Uterus (tissue), 4 donors: ENCODE measurements around the gene PPP2R5B. TPM values are rescaled to one million over a fixed set of nuclear protein-coding genes. Genes with fewer than 3 reads are reported as not detected.

ENCODE experiments used
- DNase-seq, 2 donors: peaks; one replicate each; pipeline ENCODE4 v3.0.0-alpha.2; 2019 to 2020
- H3K27ac ChIP-seq, 2 donors: fragments of 200-600 bp; sonication (generic); 1 replicate in 1 of 2; 2 replicates in 1 of 2; pipeline ENCODE4 v1.5.1; 2016 to 2018
- H3K27me3 ChIP-seq, 2 donors: fragments of 200-600 bp; sonication (generic); one replicate each; pipeline ENCODE4 v1.5.1; 2018 to 2019; ENCODE audit warnings: control low read depth in 1 of 2
- H3K36me3 ChIP-seq, 2 donors: fragments of 200-600 bp; sonication (generic); one replicate each; pipeline ENCODE4 v1.5.1; 2019; ENCODE audit warnings: control low read depth in 1 of 2
- H3K4me1 ChIP-seq, 2 donors: fragments of 200-600 bp; sonication (generic); one replicate each; pipeline ENCODE4 v1.5.1; 2018 to 2019; ENCODE audit warnings: control low read depth in 1 of 2
- H3K4me3 ChIP-seq, 2 donors: fragments of 200-600 bp; sonication (generic); 1 replicate in 1 of 2; 2 replicates in 1 of 2; pipeline ENCODE4 v1.5.1; 2018 to 2019; ENCODE audit warnings: mild to moderate bottlenecking in 1 of 2
- H3K9me3 ChIP-seq, 2 donors: fragments of 200-600 bp; sonication (generic); one replicate each; pipeline ENCODE4 v1.5.1; 2019; ENCODE audit warnings: control low read depth in 1 of 2
- CTCF ChIP-seq, 4 experiments: fragments of 200-600 bp in 2 of 4; fragments of 450-650 bp in 2 of 4; sonication (generic) in 2 of 4; IDR thresholded peaks; one replicate each; pipeline ENCODE4 v1.5.1; 2016 to 2019; ENCODE audit warnings: antibody characterized with exemption in 4 of 4, mild to moderate bottlenecking in 2 of 4, moderate library complexity in 1 of 4
- POLR2A ChIP-seq, 2 donors: fragments of 450-650 bp; IDR thresholded peaks; one replicate each; pipeline ENCODE4 v1.6.1; 2016; ENCODE audit warnings: antibody characterized with exemption in 2 of 2, mild to moderate bottlenecking in 1 of 2, moderate library complexity in 1 of 2
- intact Hi-C: fragments of 100-400 bp; cut with DNase I; formaldehyde crosslinking; loops from one replicate; pipeline ENCODE4 v1.15.1; 2023; ENCODE audit warnings: low total_unique reads
- total RNA-seq, 4 donors: library from RNA; depleted of rRNA in 3 of 4; stranded (reverse); fragments of >200 nt in 3 of 4; gene quantifications; one replicate each; pipeline versions ENCODE4 v1.1.0 to v1.2.4, GENCODE V29; 2014 to 2023
- donor health status: DM: yes; HTN: yes; CAD: no.

PPP2R5B gene
- total RNA-seq, 4 donors from 2014 or later: 6.7 to 23.4 (median 13.0) TPM

- H3K9me3 ChIP-seq: no peaks in the 10 kb centered on the region
- no peak for TF ChIP-seq POLR2A (IDR thresholded peaks at IDR 0.05)
- no peak for TF ChIP-seq CTCF (IDR thresholded peaks at IDR 0.05)
- no peak overlapping the region for H3K4me3 ChIP-seq
- no peaks in the 10 kb centered on the region for H3K36me3 ChIP-seq
- H3K4me1 ChIP-seq: no peaks in the 10 kb centered on the region
- no peak overlapping the region for H3K27ac ChIP-seq
- intact Hi-C loops: no loop called here
- H3K27me3 ChIP-seq: no peaks in the 10 kb centered on the region
- DNase-seq: peak; percentile 17 to 20
Observed at GRCh38 chr11:64926689-64927088, 2.2 kb downstream of the PPP2R5B start.

GRCh38 chr11:64928957-64929356 lies 4.5 kb downstream of the PPP2R5B start:
- H3K27ac ChIP-seq: no peak overlapping the region
- TF ChIP-seq POLR2A (IDR thresholded peaks at IDR 0.05): no peak
- TF ChIP-seq CTCF (IDR thresholded peaks at IDR 0.05): no peak
- no peaks in the 10 kb centered on the region for H3K27me3 ChIP-seq
- H3K4me1 ChIP-seq: no peaks in the 10 kb centered on the region
- DNase-seq: no peak
- H3K9me3 ChIP-seq: no peaks in the 10 kb centered on the region
- intact Hi-C loops: no loop called here
- no peaks in the 10 kb centered on the region for H3K36me3 ChIP-seq
- H3K4me3 ChIP-seq: no peak overlapping the region

GRCh38 chr11:64929625-64930024 lies 5.1 kb downstream of the PPP2R5B start:
- Histone ChIP-seq H3K9me3 (no peaks in the 10 kb centered on the region), H3K27ac (no peak overlapping the region), H3K36me3 (no peaks in the 10 kb centered on the region), H3K4me3 (no peak overlapping the region), H3K4me1 (no peaks in the 10 kb centered on the region), H3K27me3 (no peaks in the 10 kb centered on the region)
- no peak for TF ChIP-seq CTCF (IDR thresholded peaks at IDR 0.05)
- TF ChIP-seq POLR2A (IDR thresholded peaks at IDR 0.05): no peak
- intact Hi-C loops: no loop called here
- DNase-seq: no peak

- H3K27ac ChIP-seq: no peak overlapping the region
- no peaks in the 10 kb centered on the region for H3K27me3 ChIP-seq
- H3K9me3 ChIP-seq: no peaks in the 10 kb centered on the region
- H3K36me3 ChIP-seq: no peaks in the 10 kb centered on the region
- no peak overlapping the region for H3K4me3 ChIP-seq
- TF ChIP-seq POLR2A (IDR thresholded peaks at IDR 0.05) (no peak), CTCF (IDR thresholded peaks at IDR 0.05) (no peak)
- no peak for DNase-seq
- H3K4me1 ChIP-seq: no peaks in the 10 kb centered on the region
- intact Hi-C loops: no loop called here
Observed at GRCh38 chr11:64930340-64930739, 5.9 kb downstream of the PPP2R5B start.

GRCh38 chr11:64931290-64931689 lies 6.8 kb downstream of the PPP2R5B start:
- no peaks in the 10 kb centered on the region for H3K4me1 ChIP-seq
- intact Hi-C loops: no loop called here
- H3K36me3 ChIP-seq: no peaks in the 10 kb centered on the region
- no peaks in the 10 kb centered on the region for H3K9me3 ChIP-seq
- no peak for TF ChIP-seq POLR2A (IDR thresholded peaks at IDR 0.05)
- no peak for TF ChIP-seq CTCF (IDR thresholded peaks at IDR 0.05)
- H3K27me3 ChIP-seq: no peaks in the 10 kb centered on the region
- no peak overlapping the region for H3K4me3 ChIP-seq
- H3K27ac ChIP-seq: no peak overlapping the region
- peak in 1 of 2 donors; percentile 13 for DNase-seq
